Liver (tissue), 3 donors: Measurements from ENCODE around the gene DIO3.
"Not testable (repeated sequence)": the region's sequence is repeated elsewhere in the genome, so short reads cannot be mapped to it uniquely, and the experiment has no call there.

Experiments
- CTCF ChIP-seq: fragments of 150-350 bp; IDR thresholded peaks from 2 replicates; pipeline ENCODE4 v1.5.1; 2017; ENCODE audit warnings: improper control_type of control experiment, low read depth, low read length; ENCODE audit not compliant: missing input control
- TAF1 ChIP-seq: conservative IDR thresholded peaks from 2 replicates; pipeline ENCODE4 v1.6.1; 2016; ENCODE audit warnings: antibody characterized with exemption, mild to moderate bottlenecking
- YY1 ChIP-seq: IDR thresholded peaks from 2 replicates; pipeline ENCODE4 v1.6.1; 2016; ENCODE audit warnings: antibody characterized with exemption, mild to moderate bottlenecking
- TF ChIP-seq, protein P1 (sequence below): IDR thresholded peaks from 2 replicates; pipeline ENCODE4 v1.6.1; 2016; ENCODE audit warnings: antibody characterized with exemption
- donor health status: healthy.
- donor health status: healthy.

DNA sequence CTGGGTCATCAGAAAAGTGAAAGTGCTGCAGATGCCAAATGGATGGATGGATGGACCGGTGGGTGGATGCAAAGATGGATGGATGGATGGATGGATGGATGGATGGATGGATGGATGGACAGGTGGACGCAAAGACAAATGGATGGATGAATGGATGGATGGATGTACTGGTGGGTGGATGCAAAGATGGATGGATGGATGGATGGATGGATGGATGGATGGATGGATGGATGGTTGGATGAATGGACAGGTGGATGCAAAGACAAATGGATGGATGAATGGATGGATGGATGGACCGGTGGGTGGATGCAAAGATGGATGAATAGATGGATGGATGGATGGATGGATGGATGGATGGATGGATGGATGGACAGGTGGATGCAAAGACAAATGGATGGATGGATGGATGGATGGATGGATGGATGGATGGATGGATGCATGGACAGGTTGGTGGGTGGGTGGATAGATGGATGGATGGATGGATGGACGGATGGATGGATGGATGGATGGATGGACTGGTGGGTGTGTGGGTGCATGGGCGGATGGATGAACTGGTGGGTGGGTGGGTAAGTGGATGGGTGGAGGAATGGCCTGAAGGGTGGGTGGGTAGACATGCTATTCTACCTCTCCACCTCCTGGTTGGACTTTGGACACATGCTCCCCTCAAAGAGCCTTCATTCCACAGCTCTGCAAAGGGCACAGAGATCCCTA lies 10.9 kb upstream of the DIO3 start:
- TF ChIP-seq CTCF, YY1, TAF1: not testable (repeated sequence)
- TF ChIP-seq, protein P1, sequence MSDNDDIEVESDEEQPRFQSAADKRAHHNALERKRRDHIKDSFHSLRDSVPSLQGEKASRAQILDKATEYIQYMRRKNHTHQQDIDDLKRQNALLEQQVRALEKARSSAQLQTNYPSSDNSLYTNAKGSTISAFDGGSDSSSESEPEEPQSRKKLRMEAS: not testable (repeated sequence)
